CD4-positive, alpha-beta T cell treated with Interleukin-4 for 4 hours (primary cell): ENCODE results near the gene TPMT.
"Not testable (repeated sequence)": the region's sequence is repeated elsewhere in the genome, so short reads cannot be mapped to it uniquely, and the experiment has no call there.

Source experiments
- DNase-seq: peaks from one replicate; pipeline ENCODE4 v3.0.0-alpha.2; 2020

Gene TPMT

DNA sequence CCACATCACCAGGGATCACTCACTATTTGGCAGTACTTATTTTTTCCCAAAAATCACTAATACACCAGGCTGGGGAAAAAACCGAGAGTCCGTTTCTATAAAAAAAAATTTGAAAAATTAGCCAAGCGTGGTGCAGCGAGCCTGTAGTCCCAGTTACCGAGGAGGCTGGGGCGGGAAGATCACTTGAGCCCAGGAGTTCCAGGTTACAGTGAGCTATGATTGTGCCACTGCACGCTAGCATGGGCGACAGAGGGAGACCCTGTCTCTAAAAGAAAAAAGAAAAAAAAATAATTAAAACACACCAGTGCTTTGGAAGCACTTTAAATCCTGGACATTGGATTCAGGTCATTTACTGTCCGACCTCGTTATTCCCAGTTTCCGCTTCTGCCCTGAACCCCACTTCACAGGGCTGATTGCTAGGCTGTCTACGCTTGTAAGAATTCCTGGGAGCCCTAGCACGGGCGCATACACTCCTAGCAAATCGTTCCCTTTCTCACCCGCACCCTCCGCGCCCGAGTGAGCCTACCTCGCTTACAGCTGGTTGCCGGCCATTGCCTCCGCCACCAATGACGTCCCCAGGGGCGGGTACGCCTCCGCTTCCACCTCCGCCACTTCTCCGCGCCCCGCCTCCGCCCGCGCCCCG is at the start of gene TPMT:
Gene TPMT, minus strand, starts transcription at position 571 of the 643 bp plus-strand sequence. CDS start 5,950 bp downstream, outside the sequence.
- DNase-seq: no peak

DNA sequence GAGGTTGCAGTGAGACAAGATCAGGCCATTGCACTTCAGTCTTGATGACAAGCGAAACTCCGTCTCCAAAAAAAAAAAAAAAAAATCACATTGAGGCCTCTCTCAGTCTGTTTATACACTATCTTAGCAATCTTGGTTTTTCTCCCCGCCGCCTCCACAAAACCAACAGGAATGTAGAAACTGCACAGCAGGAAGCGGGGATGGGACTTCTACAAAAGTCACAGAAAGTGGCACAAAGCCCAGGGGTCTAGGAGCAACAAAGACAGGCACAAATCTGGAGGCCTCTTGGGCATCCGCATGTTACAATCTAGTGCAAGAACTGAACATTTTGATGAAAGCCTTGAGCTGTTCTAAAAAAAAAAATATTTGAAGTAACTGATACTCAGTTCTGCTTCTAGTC is 48.9 kb upstream of the TPMT start:
- no peak for DNase-seq

- DNase-seq: no peak
Observed at GRCh38 chr6:18192026-18192425, 37.1 kb upstream of the TPMT start.

GRCh38 chr6:18189196-18189595 is 34.3 kb upstream of the TPMT start:
- no peak for DNase-seq

DNA sequence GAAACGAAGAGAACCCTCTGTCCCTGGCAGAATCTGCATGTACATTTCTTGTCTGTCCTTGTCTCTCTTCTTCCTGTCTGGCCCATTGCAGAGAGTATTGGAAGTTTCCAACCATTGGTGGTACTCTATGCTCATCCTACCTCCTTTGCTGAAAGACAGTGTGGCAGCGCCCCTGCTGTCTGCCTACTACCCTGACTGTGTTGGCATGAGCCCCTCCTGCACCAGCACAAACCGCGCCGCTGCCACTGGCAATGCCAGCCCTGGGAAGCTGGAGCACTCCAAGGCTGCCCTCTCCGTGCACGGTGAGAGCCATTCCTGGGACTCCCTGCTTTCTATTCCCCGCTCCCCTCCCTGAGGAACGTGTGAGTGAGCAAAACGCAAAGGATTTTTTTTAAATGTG is 32.8 kb upstream of the TPMT start:
- no peak for DNase-seq

DNA sequence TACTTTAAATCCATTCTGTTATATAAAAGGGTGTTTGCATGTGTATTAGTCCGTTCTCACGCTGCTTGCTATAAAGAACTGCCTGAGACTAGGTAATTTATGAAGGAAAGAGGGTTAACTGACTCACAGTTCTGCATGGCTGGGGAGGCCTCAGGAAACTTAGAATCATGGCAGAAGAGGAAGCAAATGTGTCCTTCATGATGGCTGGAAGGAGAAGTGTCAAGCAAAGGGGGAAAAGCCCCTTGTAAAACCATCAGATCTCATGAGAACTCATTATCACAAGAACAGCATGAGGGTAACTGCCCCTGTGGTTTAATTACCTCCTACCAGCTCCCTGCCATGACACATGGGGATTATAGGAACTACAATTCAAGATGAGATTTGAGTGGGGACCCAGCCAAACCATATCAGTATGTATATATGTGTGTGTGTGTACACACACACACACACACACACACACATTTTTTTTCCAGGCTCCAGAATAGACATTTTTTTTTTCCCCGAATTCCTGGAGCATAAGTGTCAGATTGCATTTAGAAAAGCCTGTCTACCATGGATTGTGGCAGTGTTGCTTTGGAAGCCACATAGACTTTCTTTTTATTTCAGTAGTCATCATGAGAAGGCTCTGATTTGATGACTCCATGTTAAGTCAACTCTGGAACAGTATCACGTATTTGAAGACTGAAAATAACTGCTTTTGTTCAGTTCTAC is 31.8 kb upstream of the TPMT start:
- peak; percentile 2 for DNase-seq

DNA sequence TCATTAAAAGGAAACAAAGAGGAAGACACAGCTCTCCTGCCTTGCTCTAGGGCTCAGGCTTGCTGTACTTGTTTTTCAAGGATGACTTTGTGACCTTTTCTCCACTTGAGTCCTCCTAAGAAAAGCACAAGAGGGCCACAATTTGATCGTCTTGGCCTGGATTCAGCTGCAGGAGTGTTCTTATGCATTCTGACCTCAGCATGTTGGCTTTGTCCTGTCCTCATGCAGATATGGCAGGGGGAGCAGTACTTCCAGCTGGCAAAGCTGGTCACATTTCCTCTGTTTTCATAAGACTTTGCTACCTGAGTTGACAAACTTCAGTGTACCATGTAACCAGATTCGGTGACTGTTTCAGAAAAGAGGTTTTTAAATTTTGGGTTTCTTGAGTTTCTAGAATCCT is 31.2 kb upstream of the TPMT start:
- no peak for DNase-seq

DNA sequence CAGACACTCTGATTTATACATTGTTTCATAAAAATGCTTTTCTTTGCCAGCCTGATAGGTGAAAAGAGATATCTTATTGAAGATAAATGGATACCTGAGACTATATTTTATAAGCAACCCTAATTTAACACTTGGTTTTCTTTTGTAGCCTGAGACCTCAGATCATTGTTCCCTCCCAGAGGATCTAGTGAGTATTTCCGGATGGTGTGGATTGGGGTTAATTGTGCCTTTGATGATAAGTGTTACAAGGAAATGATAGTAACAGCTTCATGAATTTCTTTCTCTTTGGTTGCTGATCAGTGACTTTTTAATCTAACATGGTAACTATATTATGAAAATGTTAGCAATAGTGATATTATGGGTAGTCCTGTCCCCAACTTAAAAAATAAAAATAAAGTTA is 30.7 kb upstream of the TPMT start:
- no peak for DNase-seq

DNA sequence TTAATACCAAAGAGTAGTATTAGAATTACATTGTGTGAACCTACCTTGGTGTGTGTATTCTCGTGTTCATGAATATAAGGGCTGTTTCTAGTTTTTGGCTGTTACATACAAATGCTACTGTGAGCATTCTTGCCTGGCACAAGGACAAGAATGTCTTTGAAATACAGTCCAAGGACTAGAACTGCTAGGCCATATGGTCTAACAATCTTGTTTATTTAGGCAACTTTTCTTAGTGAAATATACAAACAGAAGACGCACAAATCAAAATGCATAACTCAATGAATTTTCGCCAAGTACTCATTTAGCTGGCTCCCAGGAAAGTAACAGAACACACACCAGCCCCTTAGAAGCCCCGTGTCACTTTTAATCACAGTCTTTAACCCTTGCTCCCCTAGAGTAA is 28.9 kb upstream of the TPMT start:
- no peak for DNase-seq

DNA sequence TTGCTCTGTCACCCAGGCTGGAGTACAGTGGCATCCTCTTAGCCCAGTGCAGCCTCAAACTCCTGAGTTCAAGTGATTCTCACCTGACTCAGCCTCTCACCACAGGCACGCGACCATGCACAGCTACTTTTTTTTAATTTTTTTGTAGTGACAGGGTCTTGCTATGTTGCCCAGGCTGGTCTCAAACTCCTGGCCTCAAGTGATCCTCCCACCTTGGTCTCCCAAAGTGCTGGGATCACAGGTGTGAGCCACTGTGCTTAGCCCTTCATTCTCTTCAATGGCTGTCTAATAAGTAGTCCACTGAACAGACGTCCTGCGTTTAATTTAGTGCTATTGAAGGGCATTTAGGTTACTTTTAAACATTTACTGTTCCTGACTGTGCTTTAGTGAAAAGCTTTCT is 27.7 kb upstream of the TPMT start:
- no peak for DNase-seq

GRCh38 chr6:18179770-18180356 is 25.0 kb upstream of the TPMT start:
- DNase-seq: no peak

DNA sequence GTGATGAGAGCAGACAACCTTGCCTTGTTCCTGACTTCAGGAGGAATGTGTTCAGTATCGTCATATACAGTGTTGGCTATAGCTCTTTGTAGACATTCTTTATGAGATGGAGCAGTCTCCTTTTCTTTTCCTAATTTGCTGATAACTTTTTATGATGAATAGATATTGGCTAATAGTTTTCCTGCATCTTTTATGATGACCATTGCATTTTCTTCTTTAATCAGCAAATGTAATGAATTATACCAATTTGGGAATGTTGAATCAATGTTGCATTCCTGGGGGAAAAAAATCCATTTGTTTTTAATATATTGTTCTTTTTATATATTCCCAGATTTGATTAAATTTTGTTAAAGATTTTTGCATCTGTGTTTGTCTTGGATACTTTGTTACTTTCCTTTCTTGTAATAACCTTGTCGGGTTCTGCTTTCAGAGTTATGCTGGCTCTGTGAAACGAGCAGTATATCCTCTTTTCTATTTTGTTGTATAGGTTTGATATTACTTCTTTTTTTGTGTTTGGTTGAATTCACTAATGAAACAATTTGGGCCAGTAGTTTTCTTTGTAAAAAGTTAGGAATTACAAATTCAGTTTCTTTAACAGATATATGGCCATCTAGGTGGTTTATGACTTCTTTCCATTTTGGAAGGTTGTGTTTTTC is 24.2 kb upstream of the TPMT start:
- no peak for DNase-seq

DNA sequence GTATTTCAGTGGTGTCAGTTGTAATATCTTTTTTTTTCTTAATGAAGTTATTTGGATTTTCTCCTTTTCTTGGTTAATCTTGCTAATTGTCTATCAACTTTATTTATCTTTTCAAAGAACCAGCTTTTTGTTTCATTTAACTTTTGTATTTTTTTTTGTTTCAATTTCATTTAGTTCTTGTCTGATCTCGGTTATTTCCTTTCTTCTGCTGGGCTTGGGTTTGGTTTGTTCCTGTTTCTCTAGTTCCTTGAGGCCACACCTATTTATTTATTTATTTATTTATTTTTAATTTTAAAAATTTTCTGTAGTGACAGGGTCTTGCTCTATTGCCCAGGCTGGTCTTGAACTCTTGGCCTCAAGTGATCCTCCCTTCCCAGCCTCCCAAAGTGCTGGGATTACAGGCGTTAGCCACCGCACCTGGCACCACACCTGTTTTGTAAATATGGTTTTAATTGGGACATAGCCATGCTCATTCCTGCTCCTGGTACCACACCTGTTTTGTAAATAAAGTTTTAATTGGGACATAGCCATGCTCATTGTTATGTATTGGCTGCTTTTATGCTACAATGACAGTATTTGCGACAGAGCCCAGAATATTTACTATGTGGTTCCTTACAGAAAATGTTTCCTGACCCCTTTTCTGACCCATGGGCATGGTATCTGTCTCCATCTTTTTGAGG is 22.5 kb upstream of the TPMT start:
- DNase-seq: no peak

DNA sequence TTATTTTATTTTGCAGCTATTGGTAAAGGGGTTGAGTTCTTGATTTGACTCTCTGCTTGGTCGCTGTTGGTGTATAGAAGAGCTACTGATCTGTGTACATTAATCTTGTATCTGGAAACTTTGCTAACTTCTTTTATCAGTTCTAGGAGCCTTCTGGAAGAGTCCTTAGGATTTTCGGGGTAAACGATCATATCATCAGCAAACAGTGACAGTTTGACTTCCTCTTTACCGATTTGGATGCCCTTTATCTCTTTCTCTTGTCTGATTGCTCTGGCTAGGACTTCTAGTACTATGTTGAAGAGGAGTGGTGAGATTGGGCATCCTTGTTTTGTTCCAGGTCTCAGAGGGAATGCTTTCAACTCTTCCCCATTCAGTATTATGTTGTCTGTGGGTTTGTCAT is 21.3 kb upstream of the TPMT start:
- not testable (repeated sequence) for DNase-seq

GRCh38 chr6:18171871-18172270 is 17.0 kb upstream of the TPMT start:
- no peak for DNase-seq

- DNase-seq: no peak
Observed at GRCh38 chr6:18168264-18168663, 13.4 kb upstream of the TPMT start.

GRCh38 chr6:18166312-18167036 is 11.6 kb upstream of the TPMT start:
- no peak for DNase-seq

DNA sequence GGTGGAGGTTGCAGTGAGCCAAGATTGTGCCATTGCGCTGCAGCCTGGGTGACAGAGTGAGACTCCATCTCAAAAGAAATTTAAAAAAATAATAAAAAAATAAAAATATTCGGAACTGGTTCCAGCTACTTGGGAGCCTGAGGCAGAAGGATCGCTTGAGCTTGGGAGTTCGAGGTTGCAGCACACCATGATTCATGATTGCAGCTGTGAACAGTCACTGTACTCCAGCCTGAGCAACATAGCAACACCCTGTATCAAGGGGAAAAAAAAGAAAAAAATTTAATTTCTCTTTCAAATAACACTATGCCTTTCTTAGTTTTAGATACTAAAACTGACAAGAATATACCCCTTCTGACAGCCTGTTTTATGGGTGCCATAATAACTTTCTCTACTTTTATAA is 10.9 kb upstream of the TPMT start:
- DNase-seq: no peak

GRCh38 chr6:18162401-18162800 is 7.5 kb upstream of the TPMT start:
- no peak for DNase-seq

DNA sequence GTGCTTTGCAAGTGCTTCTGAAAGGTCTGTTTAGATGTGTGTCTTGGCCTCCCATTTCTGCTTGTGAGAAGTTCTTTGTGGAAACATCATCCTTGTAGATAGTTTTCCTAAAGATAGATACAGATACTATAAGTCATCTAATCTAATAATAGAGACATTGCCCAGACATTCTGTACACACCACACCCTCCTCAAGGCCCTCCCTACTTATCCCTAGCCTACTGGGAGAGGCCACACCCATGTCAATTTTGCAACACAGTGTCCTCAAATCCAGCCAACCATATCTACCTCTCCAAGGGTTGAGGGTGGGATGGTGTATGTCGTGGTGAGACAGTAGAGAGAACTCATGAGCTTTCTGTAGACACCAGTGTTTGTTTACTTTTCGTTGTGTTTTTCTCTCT is 6.6 kb upstream of the TPMT start:
- DNase-seq: no peak

DNA sequence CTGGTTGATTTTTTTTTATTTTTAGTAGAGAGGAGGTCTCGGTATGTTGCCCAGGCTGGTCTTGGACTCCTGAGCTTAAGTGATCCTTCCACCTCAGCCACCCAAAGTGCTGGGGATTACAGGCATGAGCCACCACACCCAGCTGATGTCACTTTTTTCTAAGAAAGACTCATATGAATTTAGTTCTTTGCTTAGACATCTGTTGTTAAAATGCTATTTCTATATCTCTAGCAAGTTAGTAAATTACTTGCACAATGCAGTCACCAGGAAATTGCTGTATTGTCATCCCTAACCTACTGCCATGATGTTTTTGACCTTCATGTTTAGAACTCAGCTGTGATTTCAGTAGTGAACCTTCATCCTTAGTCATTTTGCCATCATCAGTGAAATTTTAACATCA is 6.0 kb upstream of the TPMT start:
- no peak for DNase-seq

DNA sequence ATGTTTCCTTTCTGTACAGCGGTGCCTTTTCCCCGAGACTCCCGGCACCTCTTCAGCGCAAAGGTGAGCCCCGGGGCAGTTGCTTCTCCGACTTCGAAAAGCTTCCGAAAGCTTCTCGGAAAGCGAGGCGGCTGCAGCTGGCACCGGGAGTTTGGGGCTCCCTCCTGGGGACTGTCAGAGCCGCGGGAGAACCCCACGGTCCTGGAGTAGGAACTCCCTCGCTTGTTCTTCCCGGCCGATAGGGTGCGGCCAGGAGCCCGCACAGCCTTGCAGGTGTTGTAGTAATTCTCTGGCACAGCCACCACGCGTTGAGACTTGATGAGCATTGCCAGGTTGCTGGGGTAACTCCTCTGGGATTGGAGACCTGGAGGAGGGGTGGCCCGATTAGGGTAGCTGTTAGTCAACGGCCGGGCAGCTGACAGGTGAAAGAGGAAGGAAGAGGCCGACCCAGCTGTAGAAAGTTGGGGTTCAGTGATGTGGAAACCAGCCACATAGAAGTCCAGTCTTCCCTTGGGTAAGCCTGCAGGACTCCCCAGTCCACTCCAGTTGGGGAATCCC is 1.1 kb upstream of the TPMT start:
- peak; percentile 46 for DNase-seq
